ENCODE data around the gene CHST6. TPM values are rescaled to one million over a fixed set of nuclear protein-coding genes. Genes with fewer than 3 reads are reported as not detected.

The CHST6 gene
- total and polyA plus RNA-seq, 9 of the 15 experiments (the other 6 are each of a cell fraction or from before 2014, with no cell fraction given): 0.01 to 0.05 (median 0.02) TPM; not detected in 6

GRCh38 chr16:75527825-75528299, 32.6 kb upstream of the CHST6 start:
- no peak for FAIRE-seq

More at GRCh38 chr16:75527825-75528299, 32.6 kb upstream of the CHST6 start:
- no peaks in the 10 kb centered on the region for H3K9me1 ChIP-seq (ENCODE audit: control insufficient read depth, insufficient read depth, low read length)
- no peak overlapping the region for H3K4me2 ChIP-seq (ENCODE audit: insufficient read depth, low read length)
- no peaks in the 10 kb centered on the region for H3K9me3 ChIP-seq (replicated peaks; ENCODE audit: control insufficient read depth, insufficient read depth, low read depth, low read length)
- H3K36me3 ChIP-seq (ENCODE audit: control insufficient read depth, insufficient read depth, low read length): no peaks in the 10 kb centered on the region
- H3K27me3 ChIP-seq (ENCODE audit: control insufficient read depth in 2 of 2, insufficient read depth in 2 of 2, low read length in 2 of 2): peaks cover 35 to 59% of the 10 kb centered on the region in 2 experiments
- intact Hi-C loops (cut with micrococcal nuclease): no loop called here
- BruUV-seq (replicated peaks): no TSS peak
- peaks cover 4% of the 10 kb centered on the region; the same call in 1 of the 2 replicates for H4K20me1 ChIP-seq (replicated peaks; ENCODE audit: control insufficient read depth, insufficient read depth, low read length)
- no peaks in the 10 kb centered on the region for H3K79me2 ChIP-seq (ENCODE audit: control insufficient read depth, insufficient read depth, low read length)
- ATAC-seq (no peak), DNase-seq (ENCODE audit: extremely low read depth in 1 of 4, low spot score in 3 of 4) (no peak)
- peaks cover 0 to 13% of the 10 kb centered on the region in 2 experiments; a peak in 1 of 5 replicates for H3K4me1 ChIP-seq (replicated peaks in 1 of 2; ENCODE audit: control insufficient read depth in 2 of 2, insufficient read depth in 2 of 2, low read length in 2 of 2)
- 0 out of 2 replicates have a peak, but pooled peaks have one; percentile 17 for TF ChIP-seq HMBOX1 (IDR thresholded peaks at IDR 0.05)
- peak; percentile 73 for TF ChIP-seq SPI1 (IDR thresholded peaks at IDR 0.05; ENCODE audit: borderline replicate concordance, low read depth, low read length)
- no peak for TF ChIP-seq ZNF274 (IDR thresholded peaks at IDR 0.05; ENCODE audit: borderline replicate concordance, low read depth, low read length)
- H3K27ac ChIP-seq (ENCODE audit: extremely low read depth, low read depth, low read length): no peak overlapping the region
- H2AFZ ChIP-seq (ENCODE audit: low read depth, low read length): no peak overlapping the region
- ChIA-PET CTCF (ENCODE audit: low intra/inter-chr PET ratio) (interaction anchor here (1.4 kb wide), 1 partner anchor 11 kb away, joined by 5 read pairs; no protein-coding TSS in a partner anchor), POLR2A (interaction anchor here (0.7 kb wide), 1 partner anchor 277 kb away, joined by 3 read pairs; no protein-coding TSS in a partner anchor)
- WGBS (ENCODE audit: insufficient coverage, low coverage, missing lambda C conversion rate): 7% methylated on average over 5 of the region's 5 CpGs
- H3K4me3 ChIP-seq: no peak overlapping the region
- no peak overlapping the region for H3K9ac ChIP-seq (ENCODE audit: insufficient read depth in 1 of 2, low read depth in 2 of 2, low read length in 2 of 2)
- in situ Hi-C loops (cut with MboI): no loop called here

All from K562 (cell line).